GM15510 (cell line): ENCODE data around the gene MED26.

Source experiments
- POLR2A ChIP-seq: IDR thresholded peaks from 3 replicates; pipeline ENCODE4 v1.6.1; 2011; ENCODE audit warnings: borderline replicate concordance; ENCODE audit not compliant: insufficient read length; ENCODE audit errors: extremely low read depth

Gene MED26

DNA sequence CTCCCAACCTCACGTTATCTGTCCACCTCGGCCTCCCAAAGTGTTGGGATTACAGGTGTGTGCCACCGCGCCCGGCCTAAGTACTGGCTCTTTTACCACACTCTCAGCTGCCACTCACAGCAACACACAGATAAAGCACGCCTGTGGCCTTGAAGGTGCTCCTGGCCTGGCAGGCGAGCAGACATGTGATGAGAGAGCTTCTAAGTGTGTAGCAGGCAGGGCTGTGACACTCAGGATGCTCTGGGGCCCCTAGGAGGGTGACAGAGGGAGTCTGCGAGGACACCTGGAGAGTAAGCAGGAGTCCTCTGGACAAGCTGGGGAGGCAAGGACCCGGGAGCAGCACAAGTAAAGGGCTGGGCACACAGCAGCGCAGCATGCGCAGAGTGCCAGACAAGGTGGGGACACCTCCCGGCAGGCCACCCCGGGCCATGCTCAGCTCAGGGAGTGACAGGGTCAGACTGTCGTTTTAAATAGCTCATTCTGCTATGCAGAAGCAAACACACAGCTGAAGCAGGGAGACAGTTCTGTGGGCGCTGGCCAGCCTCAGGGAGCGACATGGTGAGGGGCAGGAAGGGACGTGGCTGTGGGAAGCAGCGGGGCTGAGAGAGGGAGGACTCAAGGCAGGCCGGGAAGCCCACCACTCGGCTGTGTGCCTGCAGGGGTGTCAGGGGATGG is 26.5 kb downstream of the MED26 start:
- no peak for TF ChIP-seq POLR2A

DNA sequence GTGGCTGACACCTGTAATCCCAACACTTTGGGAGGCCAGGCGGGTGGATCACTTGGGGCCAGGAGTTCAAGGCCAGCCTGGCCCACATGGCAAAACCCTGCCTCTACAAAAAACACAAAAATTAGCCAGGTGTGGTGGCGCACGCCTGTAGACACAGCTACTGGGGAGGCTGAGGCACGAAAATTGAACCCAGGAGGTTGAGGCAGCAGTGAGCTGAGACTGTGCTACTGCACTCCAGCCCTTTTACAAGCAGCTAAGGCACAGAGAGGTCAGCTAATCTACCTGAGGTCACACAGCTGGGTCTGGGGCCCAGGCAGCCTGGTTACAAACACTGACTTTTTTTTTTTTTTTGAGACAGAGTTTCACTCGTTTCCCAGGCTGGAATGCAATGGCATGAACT is 27.2 kb downstream of the MED26 start:
- no peak for TF ChIP-seq POLR2A

DNA sequence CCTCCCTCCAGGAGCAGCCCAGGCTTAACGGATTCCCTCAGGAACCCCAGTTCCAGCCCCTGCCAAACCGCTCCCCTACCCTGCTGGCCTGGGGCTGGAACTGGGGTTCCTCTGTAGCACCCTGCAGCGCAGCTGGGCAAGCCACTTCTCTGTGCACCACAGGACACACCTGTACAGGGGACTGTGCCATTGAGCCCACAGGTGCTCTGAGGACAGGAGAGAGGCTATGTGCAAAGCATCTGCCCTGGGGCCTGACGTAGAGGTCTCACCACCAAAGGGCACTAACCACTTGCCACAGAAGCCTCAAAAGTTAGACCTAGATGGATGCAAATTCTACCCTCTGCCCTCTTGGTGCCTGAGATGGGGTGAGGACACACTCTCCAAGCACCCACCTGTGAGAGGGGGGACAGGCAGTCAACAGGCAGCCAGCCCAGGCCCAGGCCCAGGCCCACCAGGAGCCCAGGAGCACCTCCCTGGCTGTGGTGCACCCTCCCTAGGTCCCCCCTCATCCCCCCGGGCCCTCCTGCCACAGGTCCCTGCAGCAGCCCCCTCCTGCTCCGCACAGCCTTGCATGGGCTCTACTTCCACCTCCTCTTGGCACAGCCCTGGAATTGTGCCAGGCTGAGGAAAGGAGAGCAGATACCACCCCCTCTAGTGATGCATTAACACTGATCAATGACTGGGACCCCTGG is 28.2 kb downstream of the MED26 start:
- no peak for TF ChIP-seq POLR2A

DNA sequence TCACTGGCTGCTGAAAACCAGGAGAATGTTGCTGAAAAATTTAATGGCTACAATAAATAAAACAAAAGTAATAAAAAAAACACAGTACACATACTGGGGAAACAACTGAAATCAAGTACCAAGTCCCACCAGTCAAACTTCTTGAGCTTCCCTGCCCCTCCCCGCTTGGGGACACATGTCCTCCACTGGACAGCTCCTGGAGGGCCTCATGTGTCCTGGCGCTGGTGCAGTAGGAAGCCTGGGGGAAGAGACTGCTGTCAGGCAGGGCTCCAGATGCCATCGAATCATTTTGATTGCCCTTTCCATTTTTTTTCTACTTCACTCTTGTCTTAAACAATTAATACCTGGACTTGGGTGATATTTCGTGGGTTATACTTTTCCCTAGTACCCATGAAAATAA is 29.2 kb downstream of the MED26 start:
- no peak for TF ChIP-seq POLR2A

DNA sequence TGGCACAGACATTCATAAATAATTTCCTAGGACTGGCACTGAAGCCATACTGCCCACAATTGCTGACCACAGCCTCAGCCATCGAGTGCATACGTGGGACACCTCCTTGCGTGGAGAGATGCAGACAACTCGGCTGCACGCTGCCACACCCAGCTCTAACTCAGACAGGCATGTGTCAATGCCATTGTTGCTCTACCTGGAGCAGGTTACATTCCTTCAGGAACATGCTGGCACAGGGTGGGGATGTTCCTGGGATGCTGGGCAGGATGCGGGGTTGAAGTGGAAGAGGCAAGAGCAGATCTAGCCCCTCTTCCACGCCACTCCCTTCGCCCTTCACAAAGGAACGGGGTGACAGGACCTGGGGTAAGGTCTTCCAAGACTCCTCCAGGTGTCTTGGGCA is 31.6 kb downstream of the MED26 start:
- no peak for TF ChIP-seq POLR2A

DNA sequence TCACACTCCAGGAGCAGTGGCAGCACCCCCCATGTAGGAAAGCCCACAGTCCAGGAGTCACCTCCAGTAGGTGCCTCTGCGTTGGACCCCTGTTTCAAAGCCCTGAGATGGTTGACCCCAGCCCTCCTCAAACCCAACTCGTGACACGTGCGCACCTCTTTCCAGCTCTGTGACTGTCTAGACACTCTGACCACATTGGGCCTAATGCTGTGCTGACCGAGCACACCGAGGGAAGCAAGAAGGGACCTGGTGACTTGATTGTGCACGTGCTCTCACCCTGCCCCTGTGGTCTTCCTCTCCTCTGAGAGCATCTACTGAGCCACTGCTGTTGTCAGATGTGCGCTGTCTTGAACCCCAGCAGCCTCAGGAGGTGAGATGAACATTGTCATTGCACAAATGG is 32.9 kb downstream of the MED26 start:
- no peak for TF ChIP-seq POLR2A

DNA sequence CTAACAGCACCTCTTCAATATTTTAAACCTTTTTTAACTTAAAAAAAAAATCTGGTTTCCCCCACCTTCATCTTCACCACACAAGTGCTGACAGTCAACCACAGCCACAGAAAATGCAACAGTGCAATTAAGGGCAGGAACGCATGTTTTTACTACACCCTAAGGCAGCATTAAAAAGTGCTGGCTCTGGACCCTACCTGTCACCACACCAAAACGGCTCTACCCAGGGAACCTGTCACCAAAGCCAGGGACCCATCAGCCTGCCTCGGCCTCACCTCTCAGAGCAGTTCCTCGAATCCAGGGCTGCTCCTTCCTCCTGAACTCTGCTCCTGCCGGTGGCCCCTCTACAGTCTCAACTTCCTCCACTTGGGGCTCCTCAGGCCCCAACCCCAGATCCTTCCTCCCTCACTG is 33.3 kb downstream of the MED26 start:
- TF ChIP-seq POLR2A = no peak

DNA sequence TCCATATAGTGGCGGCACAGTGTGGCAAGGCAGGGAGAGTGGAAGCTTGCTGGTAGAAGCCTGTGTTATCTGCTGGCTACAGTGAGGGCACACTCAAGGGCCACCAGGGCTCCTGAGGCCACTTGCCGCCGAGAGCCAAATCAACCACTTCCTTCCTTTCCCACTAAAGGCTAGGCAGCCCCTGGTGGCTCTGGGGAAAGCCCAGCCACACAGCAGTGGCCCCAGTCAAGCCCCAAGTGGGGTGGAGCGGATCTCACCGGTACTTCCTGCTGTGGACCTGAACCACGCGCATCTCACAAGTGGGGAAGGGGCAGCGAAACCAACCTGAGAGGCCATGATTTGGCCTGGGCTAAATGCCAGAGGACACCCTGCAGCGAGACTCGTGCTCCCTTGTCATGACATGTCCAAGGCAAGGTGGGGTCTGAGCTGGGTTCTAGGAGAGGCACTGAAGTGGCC is 33.8 kb downstream of the MED26 start:
- TF ChIP-seq POLR2A = no peak

DNA sequence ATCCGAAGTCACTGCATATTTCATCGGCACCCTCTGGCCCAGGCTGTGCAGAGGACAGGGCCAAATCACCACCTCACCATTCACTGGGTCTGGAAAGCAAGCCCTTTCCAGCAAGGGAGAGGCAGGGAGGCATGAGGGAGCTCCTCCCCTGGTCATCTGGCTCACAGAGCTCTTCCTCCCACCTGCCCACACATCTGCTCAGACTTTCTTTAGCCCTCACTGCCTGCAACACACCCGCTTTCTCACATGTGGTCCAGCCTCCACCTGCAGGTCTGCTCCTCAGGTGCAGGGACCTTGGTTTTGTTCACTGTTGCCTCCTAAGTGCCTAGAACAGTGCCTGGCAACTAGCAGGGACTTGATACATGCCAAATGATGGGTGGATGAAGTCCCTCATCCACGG is 34.8 kb downstream of the MED26 start:
- TF ChIP-seq POLR2A = no peak

DNA sequence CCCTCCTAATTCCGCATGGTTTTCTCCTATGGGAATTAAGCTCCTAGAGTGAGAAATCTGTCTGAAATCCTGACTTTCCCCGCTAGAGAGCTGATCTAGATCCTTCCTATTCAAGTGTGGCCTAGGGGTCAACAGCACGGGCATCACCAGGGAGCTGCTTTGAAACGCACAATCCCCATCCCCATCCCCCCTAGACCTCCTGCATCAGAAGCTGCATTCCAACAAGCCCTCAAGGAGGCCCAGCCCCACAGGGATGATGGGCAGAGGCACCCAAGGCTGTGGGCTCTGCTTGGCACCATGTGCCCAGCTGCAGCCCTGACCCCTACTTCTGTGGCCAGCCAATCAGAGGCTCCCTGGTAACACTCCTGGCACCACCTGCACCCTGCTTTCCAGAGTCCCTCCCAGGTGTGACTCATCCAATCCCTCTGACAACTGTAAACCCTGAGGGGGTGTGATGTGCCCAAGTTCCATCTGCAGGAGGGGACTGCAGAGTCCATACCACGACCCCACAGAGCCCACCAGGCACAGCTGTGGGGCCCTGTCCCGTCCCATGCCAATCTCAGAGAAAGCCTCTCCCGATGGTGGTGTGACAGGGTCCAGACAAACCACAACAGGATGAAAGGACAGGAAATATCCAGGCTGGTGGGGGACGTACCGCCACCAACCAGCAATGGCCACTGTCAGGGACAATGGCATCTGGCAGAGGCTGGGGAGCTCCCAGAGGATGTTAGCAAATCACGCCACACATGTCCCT is 36.0 kb downstream of the MED26 start:
- TF ChIP-seq POLR2A = no peak

DNA sequence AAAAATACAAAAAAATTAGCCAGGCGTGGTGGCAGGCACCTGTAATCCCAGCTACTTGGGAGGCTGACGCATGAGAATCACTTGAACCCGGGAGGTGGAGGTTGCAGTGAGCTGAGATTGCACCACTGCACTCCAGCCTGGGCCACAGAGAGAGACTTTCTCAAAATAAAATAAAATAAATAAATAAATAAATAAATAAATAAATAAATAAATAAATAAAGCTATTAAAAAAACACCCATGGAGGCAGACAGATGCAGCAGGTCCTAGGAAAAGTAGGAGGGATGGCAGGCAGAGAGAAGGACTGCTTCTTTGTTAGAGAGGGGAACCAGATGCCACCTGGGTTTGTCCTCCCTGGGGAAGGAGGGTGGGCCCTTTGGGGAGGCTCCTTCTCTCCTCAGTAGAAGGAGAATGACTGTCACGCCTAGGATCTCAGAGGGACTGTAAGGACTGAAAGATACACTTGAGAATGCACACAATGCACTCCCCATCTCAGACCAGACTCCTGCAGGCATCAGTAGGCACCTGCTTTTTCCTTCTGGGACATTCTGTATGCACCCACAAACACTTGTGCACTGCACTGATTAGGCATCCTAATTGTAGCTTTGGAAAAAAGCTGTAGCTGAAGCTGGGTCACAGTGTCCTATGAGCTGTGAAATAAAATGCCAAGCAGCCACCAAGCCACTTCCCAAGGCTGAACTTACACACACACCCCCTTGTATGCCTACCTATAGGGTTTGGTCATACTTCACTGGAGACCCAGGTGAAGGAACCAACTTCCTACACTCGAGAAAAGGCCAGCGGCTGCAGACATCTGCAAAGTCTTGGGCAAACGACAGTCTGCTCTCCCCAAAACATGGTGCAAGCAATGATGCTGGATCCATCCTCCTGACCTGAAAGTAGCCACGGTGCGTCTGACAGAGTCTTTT is 36.9 kb downstream of the MED26 start:
- no peak for TF ChIP-seq POLR2A

DNA sequence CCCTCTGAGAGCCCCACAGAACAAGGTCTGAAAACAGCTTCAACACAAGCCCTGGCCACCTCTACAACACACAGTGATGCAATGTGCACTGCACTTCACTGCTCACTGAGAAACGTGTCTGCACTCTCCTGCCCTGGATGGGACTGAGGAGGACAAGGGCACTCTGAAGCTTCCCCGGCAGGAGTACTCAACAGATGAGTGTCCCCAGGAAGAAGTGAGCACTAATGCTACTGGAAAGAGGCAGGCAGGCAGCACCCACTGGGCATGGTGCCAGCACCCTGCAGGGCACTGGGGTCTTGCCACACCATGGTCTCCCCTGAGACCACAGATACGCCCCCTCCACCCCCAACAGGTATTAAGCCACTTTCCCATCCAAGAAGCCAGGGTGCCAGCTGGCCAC is 38.1 kb downstream of the MED26 start:
- TF ChIP-seq POLR2A = no peak

DNA sequence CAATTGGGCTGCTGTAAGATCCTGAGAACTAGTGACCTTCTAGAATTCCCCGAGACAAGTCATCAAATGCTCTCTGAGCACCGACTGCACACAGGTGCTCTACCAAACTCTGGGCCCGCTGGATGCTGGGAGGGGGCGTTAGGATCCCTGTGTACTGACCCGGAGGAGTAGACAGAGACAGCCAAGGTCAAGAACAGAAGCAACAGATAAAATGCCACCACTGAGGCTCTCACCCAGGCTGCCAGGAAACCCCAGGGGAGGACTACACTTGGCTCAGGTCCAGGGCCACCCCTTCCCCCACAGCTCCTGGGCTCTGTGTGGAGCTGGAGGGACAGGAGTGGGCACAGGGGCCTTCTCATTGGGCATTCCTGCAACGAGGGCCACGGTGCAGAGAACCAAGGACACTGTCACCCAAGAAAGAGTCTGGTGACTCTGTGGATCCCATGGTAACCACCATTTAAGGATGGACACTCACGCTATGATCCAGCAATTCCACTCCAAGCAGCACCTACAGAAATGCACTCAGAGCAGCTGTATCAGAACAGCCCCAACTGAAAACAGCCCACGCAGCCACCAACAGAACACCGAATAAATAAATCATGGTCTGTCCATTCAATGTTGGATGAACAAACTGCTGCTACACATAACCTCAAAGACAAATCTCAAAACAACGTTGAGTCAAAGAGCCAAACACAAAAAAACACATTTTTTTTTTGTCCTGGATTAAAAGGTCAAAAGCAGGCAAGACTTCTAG is 39.0 kb downstream of the MED26 start:
- no peak for TF ChIP-seq POLR2A
